Sigmoid colon (tissue), 4 donors: Measurements from ENCODE around the gene TMEM108.

ENCODE experiments used
- CTCF ChIP-seq, 4 experiments: fragments of 450-650 bp in 3 of 4; fragments of 200-600 bp in 1 of 4; IDR thresholded peaks; one replicate each; pipeline ENCODE4 v1.5.1; 2016 to 2019; ENCODE audit warnings: antibody characterized with exemption in 4 of 4, mild to moderate bottlenecking in 3 of 4, moderate library complexity in 2 of 4
- EP300 ChIP-seq, 4 donors: sonication (generic); formaldehyde crosslinking; IDR thresholded peaks; one replicate each; pipeline ENCODE4 v1.6.1; 2017; ENCODE audit warnings: antibody characterized with exemption in 4 of 4
- POLR2A ChIP-seq, 2 donors: fragments of 450-650 bp; IDR thresholded peaks; one replicate each; pipeline ENCODE4 v1.6.1; 2016; ENCODE audit warnings: antibody characterized with exemption in 2 of 2, mild to moderate bottlenecking in 2 of 2, moderate library complexity in 2 of 2
- POLR2AphosphoS5 ChIP-seq, 4 donors: sonication (generic); formaldehyde crosslinking; IDR thresholded peaks; one replicate each; pipeline ENCODE4 v1.6.1; 2017; ENCODE audit warnings: antibody characterized with exemption in 4 of 4

GRCh38 chr3:133396906-133397305, 358.7 kb downstream of the TMEM108 start:
- TF ChIP-seq CTCF (IDR thresholded peaks at IDR 0.05), result no peak
- no peak for TF ChIP-seq POLR2A (IDR thresholded peaks at IDR 0.05)
- TF ChIP-seq EP300 (IDR thresholded peaks at IDR 0.05), result no peak
- TF ChIP-seq POLR2AphosphoS5 (IDR thresholded peaks at IDR 0.05), result no peak
